HEK293T (cell line): ENCODE measurements around the gene PITPNM3.
"Not testable (repeated sequence)": the region's sequence is repeated elsewhere in the genome, so short reads cannot be mapped to it uniquely, and the experiment has no call there.

Experiments used
- CTCF ChIA-PET: fragments of 350-600 bp; formaldehyde crosslinking; extraction: SDS; loops from one replicate; lab custom pipeline; 2021; ENCODE audit warnings: antibody characterized with exemption, inconsistent platforms; lab: Yijun Ruan, JAX
- POLR2A ChIA-PET: fragments of 350-600 bp; formaldehyde crosslinking; extraction: SDS; loops from one replicate; lab custom pipeline; 2020; ENCODE audit warnings: antibody characterized with exemption, inconsistent platforms; lab: Yijun Ruan, JAX
- DNase-seq: peaks from one replicate; pipeline ENCODE4 v3.0.0; 2012; ENCODE audit warnings: mixed read lengths; ENCODE audit errors: extremely low spot score
- ARNT ChIP-seq: fragments of 450-650 bp; IDR thresholded peaks from 2 replicates; pipeline ENCODE4 v1.6.1; 2017; ENCODE audit warnings: mild to moderate bottlenecking
- BHLHE40 ChIP-seq: fragments of 450-650 bp; IDR thresholded peaks from 2 replicates; pipeline ENCODE4 v1.6.1; 2016; ENCODE audit warnings: mild to moderate bottlenecking, moderate library complexity, borderline replicate concordance
- CTBP1 ChIP-seq: fragments of 450-650 bp; IDR thresholded peaks from 2 replicates; pipeline ENCODE4 v1.6.1; 2016; ENCODE audit warnings: borderline replicate concordance
- ELF4 ChIP-seq: fragments of 450-650 bp; IDR thresholded peaks from 2 replicates; pipeline ENCODE4 v1.6.1; 2017; ENCODE audit warnings: antibody characterized with exemption
- FOXA1 ChIP-seq: fragments of 450-650 bp; IDR thresholded peaks from 2 replicates; pipeline ENCODE4 v1.6.1; 2016; ENCODE audit warnings: mild to moderate bottlenecking
- FOXK2 ChIP-seq: fragments of 450-650 bp; IDR thresholded peaks from 2 replicates; pipeline ENCODE4 v1.6.1; 2016; ENCODE audit warnings: mild to moderate bottlenecking
- FOXM1 ChIP-seq: fragments of 450-650 bp; IDR thresholded peaks from 2 replicates; pipeline ENCODE4 v1.6.1; 2017; ENCODE audit warnings: mild to moderate bottlenecking, borderline replicate concordance
- HDGF ChIP-seq: fragments of 450-650 bp; IDR thresholded peaks from 2 replicates; pipeline ENCODE4 v1.6.1; 2017; ENCODE audit warnings: antibody characterized with exemption, borderline replicate concordance
- L3MBTL2 ChIP-seq: fragments of 450-650 bp; conservative IDR thresholded peaks from 2 replicates; pipeline ENCODE4 v1.6.1; 2016; ENCODE audit warnings: mild to moderate bottlenecking
- LEF1 ChIP-seq: fragments of 450-650 bp; IDR thresholded peaks from 2 replicates; pipeline ENCODE4 v1.6.1; 2017; ENCODE audit warnings: mild to moderate bottlenecking, borderline replicate concordance
- NFRKB ChIP-seq: fragments of 450-650 bp; IDR thresholded peaks from 2 replicates; pipeline ENCODE4 v1.6.1; 2016; ENCODE audit warnings: mild to moderate bottlenecking, moderate library complexity
- PKNOX1 ChIP-seq: fragments of 450-650 bp; IDR thresholded peaks from 2 replicates; pipeline ENCODE4 v1.6.1; 2016
- SP1 ChIP-seq: fragments of 450-650 bp; IDR thresholded peaks from 2 replicates; pipeline ENCODE4 v1.6.1; 2017
- SUZ12 ChIP-seq: fragments of 450-650 bp; IDR thresholded peaks from 2 replicates; pipeline ENCODE4 v1.6.1; 2016; ENCODE audit warnings: mild to moderate bottlenecking
- TARDBP ChIP-seq: fragments of 450-650 bp; IDR thresholded peaks from 2 replicates; pipeline ENCODE4 v1.6.1; 2016
- ZNF384 ChIP-seq: fragments of 450-650 bp; IDR thresholded peaks from 2 replicates; pipeline ENCODE4 v1.6.1; 2016

The PITPNM3 gene

GRCh38 chr17:6483507-6483906 lies 72.8 kb downstream of the PITPNM3 start:
- POLR2A ChIA-PET = no interaction called here
- DNase-seq = no peak
- CTCF ChIA-PET = no interaction called here
- TF ChIP-seq NFRKB = no peak
- no peak for TF ChIP-seq ELF4
- TF ChIP-seq ZNF384 = no peak

GRCh38 chr17:6482796-6483195 lies 73.6 kb downstream of the PITPNM3 start:
- POLR2A ChIA-PET = interaction anchor here (1.2 kb wide), 1 partner anchor 996 kb away, joined by 3 read pairs; the partner anchor contains the start of gene MIS12
- CTCF ChIA-PET = not testable (repeated sequence)

GRCh38 chr17:6482105-6482455 lies 74.3 kb downstream of the PITPNM3 start:
- ChIA-PET CTCF (no interaction called here), POLR2A (interaction anchor here (1.2 kb wide), 1 partner anchor 996 kb away, joined by 3 read pairs; the partner anchor contains the start of gene MIS12)
- no peak for DNase-seq
- TF ChIP-seq SUZ12 (no peak), FOXM1 (no peak), FOXK2 (no peak), FOXA1 (no peak), SP1 (no peak), CTBP1 (no peak), ZNF384 (no peak), HDGF (no peak), BHLHE40 (no peak), PKNOX1 (no peak), TARDBP (no peak), ARNT (no peak), NFRKB (no peak), ELF4 (no peak), L3MBTL2 (no peak)

More at GRCh38 chr17:6482796-6483195, 73.6 kb downstream of the PITPNM3 start:
- DNase-seq = not testable (repeated sequence)

- DNase-seq = no peak
- TF ChIP-seq ZNF384 (no peak), LEF1 (no peak), TARDBP (no peak), SUZ12 (no peak), FOXA1 (no peak), L3MBTL2 (no peak), ELF4 (no peak), PKNOX1 (no peak), HDGF (no peak), CTBP1 (no peak), FOXK2 (no peak), BHLHE40 (no peak), NFRKB (no peak), FOXM1 (no peak), SP1 (no peak), ARNT (no peak)
- POLR2A ChIA-PET = no interaction called here
- CTCF ChIA-PET = no interaction called here
These were observed 76.1 kb downstream of the PITPNM3 start for GRCh38 chr17:6480303-6480675.

GRCh38 chr17:6479622-6480302 lies 76.6 kb downstream of the PITPNM3 start:
- ChIA-PET POLR2A (no interaction called here), CTCF (no interaction called here)
- DNase-seq = no peak
- TF ChIP-seq ZNF384 (no peak), TARDBP (no peak), ELF4 (no peak), PKNOX1 (no peak), SP1 (no peak), L3MBTL2 (no peak), SUZ12 (no peak), FOXM1 (no peak), LEF1 (no peak), FOXK2 (no peak), CTBP1 (no peak), NFRKB (no peak)

- POLR2A ChIA-PET = no interaction called here
- CTCF ChIA-PET = no interaction called here
- no peak for DNase-seq
- no peak for TF ChIP-seq SP1
- no peak for TF ChIP-seq FOXM1
- no peak for TF ChIP-seq ELF4
- TF ChIP-seq FOXA1 = no peak
- no peak for TF ChIP-seq LEF1
- no peak for TF ChIP-seq SUZ12
- TF ChIP-seq HDGF = no peak
- no peak for TF ChIP-seq BHLHE40
- no peak for TF ChIP-seq ZNF384
- TF ChIP-seq TARDBP = no peak
- no peak for TF ChIP-seq FOXK2
- no peak for TF ChIP-seq PKNOX1
- no peak for TF ChIP-seq L3MBTL2
- no peak for TF ChIP-seq CTBP1
- no peak for TF ChIP-seq NFRKB
These were observed 77.9 kb downstream of the PITPNM3 start for GRCh38 chr17:6478486-6478885.
